SIG-M5 (cell line): Measurements from ENCODE around the gene HOXC5.
"Not testable (repeated sequence)": the region's sequence is repeated elsewhere in the genome, so short reads cannot be mapped to it uniquely, and the experiment has no call there.

Source experiments
- DNase-seq: peaks from one replicate; lab custom pipeline; 2025; lab: John Stamatoyannopoulos, UW

Gene HOXC5

GRCh38 chr12:54033980-54034784 lies 1.3 kb downstream of the HOXC5 start:
- DNase-seq, result no peak

DNA sequence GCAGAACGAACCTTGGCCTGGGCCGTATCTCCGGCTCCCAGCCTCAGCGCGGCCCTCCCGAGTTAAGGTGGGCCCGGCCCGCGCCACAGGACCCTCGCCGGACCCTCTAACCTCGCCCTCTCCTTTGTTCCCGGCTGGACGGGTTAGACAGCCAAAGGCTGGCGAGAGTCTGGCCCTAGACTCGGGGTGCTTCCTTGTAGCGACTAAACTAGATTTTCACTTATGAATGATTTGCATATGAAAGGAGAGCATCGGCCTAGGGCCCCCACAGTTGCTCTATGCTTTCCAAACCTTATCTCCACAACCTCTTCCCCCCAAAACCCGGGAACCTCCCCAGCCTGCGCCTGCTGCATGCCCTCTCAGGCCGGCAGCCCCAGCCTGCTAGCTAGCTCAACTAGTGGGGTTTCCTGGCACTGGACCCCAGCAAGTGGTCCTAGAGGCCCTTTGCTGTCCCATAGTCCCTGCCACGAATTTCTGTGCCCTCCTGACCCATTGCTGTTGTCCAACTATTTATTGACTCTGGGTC lies 2.0 kb downstream of the HOXC5 start:
- no peak for DNase-seq

DNA sequence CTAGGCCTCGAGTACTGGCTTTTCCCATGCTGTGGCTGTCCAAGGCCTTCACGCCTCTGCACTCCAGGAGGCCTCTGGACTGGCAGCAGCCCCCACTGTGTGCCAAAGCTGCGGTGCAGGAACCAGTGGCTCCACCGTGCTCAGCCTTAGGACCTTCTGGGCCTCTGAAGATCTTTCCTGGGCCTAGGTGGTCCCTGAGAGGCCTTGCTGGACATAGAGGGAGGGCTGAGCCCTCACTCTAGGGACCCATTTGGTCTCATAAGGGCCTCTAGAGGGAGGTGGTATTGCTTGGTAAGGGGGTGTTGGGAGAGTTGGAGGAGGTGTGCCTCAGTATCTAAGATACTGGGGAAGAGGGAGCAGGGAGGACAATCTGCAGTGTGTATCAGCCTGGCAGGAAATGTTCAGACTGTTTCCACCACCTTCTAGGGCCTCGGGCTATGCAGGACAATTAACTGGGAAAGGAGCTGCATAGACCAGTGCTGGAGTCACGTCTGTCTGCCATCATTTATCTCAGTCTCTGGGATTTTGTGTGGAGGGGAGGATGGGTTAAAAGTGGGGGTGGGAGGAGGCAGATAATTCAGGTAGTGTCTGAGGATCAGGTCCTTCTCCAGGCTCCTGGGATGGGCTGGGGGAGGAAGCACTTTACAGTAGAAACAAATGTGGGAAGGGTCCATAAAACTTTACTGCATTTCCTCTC lies 2.9 kb downstream of the HOXC5 start:
- DNase-seq, result no peak

- DNase-seq, result no peak
Observed at GRCh38 chr12:54036620-54037359, 3.9 kb downstream of the HOXC5 start.

DNA sequence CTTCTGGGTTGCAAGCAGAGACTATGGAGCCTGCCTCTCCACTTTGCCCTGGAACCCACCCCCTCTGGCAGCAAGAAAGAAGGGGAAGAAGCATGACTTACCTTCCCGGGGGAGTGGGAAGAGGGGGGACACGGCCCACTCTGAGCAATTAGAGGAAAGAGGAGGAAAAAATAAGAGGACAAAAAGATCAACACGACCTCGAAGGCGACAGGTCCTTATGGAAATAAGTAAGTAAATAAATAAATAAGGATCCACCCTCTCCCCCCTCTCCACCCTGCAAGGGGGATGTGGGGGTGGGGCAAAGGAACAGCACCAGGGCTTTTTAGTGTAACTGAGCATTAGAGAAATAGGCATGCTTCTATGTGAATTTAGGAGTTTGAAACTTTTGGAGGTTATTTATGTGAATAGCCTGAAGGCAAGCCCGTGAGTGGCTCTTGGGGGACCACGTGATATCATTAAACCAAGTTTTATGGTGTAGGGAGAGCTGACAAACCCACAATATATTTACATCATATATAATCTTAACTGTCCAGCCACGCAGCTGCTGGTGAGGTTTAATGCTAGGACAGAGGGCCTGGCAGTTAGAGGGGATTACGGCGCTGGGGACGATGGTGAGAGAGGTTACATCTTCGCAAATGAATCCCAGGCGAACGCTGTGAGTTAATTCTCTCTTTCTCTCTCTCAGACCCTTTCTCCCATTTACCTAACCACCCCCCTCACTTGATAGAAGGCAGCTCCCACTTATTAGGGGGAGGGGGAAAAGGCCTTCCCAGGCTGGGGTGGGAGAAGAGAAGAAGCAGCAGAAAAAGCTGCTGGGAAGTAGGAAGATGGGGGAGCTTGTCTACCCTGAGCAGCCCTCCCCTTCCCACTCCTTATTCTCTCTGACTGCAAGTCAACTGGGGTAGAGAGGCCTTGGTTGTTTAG lies 4.8 kb downstream of the HOXC5 start:
- no peak for DNase-seq

- no peak for DNase-seq
Observed at GRCh38 chr12:54038284-54038870, 5.5 kb downstream of the HOXC5 start.

DNA sequence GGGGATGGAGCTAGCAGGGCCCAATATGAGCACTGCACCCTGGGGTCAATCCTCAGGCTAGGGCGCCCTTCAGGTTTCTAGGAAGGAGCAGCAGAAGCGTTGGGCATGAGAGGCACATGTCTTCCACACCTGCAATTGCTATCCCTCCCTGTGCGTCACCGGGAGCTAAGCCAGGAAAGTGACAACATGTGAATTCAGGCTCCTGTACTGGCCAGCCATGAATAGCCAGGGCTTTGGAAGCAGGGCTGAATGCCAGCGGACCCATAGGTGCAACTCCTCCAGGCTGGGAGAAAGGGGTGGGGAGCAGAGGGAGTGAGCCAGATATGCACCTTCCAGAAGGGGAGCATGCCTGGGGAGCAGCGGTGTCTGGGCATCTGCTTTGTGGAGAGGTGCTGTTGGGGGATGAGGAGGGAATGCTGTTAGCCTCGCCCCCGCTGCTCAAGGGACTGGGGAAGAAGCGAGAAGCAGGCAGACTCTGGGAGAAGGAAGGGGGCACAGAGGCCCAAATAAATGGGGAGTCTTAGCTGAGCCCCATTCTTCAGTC lies 6.1 kb downstream of the HOXC5 start:
- DNase-seq, result no peak

- DNase-seq, result no peak
Observed at GRCh38 chr12:54039417-54040147, 6.7 kb downstream of the HOXC5 start.

DNA sequence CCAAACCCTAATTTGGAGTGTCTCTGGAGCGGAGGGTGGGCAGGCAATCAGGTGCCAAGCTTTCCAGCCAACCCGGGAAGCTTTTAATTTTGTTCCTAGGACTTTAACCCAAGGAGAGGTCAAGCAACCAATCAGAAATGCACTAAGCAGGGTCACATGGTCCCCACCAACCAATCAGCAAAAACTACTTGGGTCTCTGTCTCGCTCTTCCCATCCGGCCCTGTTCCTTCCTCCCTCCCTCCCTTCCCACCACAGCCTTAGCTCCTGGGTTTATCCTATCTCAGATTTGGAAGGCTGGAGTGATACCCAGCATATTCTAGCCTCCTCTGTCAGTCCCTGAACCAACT lies 7.3 kb downstream of the HOXC5 start:
- DNase-seq, result no peak

DNA sequence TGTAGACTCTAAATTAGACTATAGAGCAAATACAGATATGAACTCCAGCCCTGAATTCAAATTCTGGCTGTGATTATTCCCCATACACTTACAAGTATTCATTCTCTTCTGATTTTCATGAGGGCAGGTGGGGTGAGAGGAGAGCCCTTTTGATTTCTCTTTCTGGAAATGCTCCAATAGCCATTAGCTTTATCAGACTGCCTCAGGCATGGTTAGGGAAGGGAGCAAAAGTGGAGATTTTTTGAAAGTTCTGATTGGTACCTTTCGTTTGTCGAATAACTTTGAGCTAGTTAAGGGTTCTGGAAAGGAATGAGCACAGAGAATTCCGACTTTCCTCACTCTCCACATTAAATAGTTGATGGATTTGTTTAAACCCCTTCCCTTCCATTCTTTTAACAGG lies 7.8 kb downstream of the HOXC5 start:
- DNase-seq, result no peak

GRCh38 chr12:54041097-54041690 lies 8.3 kb downstream of the HOXC5 start:
- no peak for DNase-seq

DNA sequence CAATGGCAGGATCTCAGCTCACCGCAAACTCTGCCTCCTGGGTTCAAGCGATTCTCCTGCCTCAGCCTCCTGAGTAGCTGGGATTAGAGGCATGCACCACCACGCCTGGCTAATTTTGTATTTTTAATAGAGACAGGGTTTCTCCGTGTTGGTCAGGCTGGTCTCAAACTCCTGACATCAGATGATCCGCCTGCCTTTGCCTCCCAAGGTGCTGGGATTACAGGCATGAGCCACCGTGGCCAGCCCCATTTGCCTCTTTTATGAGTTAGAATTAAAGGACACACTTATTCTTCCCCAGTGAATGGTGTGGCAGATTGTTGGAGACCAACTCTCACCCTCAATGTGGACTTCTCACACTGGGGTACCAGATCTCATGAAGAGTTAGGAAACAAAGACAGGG lies 9.2 kb downstream of the HOXC5 start:
- not testable (repeated sequence) for DNase-seq

GRCh38 chr12:54042970-54043853 lies 10.4 kb downstream of the HOXC5 start:
- no peak for DNase-seq

GRCh38 chr12:54044425-54045103 lies 11.7 kb downstream of the HOXC5 start:
- no peak for DNase-seq

DNA sequence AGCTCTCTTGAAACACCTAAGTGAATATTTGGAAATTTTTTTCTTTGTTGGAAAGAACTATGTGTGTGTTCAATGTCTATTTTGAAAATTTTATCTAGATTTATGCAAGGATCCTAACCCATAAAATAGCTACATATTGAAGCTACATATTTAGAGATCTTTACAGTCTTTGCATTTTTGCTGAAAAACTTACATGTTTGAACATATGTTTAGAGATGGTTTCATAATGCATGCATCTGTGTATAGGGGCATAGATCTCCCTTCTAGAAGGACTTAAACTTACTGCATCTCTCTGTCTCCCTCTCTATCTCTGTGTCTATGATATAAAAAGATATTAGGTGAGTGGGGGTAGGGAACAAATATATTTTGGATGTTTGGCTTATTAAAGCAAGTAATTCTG lies 12.6 kb downstream of the HOXC5 start:
- no peak for DNase-seq

DNA sequence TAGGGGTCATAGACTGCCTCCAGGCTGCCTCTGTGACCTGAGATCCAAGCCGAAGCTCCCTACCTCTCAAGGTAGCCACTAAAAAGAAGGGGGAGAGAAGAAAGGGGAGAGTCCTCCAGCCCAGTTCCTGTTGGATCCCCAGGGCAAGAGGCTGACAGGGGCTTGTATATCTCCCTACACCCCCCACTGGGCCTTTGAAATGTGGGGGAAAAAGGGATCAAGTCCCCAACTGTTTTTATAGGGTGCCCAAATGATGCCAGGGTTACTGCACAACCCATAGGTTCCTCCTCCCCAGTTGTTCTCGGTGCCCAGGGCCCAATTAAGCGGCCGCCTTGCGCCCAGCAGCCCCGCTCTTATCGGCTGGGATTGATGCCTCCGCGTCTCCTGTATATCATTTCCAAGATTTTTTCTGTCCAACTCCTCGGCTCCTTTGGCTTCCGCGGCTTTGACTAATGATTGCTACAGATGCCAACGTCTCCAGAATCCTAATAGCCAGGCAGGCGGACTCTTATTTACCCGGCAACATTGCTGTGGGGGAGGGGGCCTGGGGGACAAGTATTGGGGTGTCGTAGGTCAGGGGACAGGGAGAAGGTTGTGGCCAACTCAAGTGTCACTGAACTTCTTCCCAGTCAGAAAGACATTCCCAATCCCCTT lies 13.1 kb downstream of the HOXC5 start:
- DNase-seq, result no peak

DNA sequence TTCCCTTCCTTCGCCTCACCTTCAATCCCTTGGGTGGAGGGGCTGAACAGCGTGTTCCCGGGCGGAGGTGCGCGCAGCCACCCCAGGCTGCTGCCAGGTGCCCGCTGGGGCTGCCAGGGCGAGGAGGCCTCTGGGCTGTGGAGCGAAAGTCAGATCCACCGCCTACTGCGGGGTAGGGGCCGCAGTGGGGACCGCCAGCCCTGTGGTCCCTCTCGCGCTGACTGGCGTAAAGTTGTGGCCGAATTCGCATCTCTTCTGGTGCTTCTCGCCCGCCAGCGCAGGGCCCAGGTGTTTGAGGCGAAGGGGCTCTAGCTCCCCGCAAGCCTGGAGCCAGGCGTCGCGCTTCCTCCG lies 13.9 kb downstream of the HOXC5 start:
- no peak for DNase-seq
